Activated CD8-positive, alpha-beta memory T cell treated with anti-CD3 and anti-CD28 coated beads for 4 hours (primary cell): ENCODE results near the gene MED31.
"Not testable (repeated sequence)": the region's sequence is repeated elsewhere in the genome, so short reads cannot be mapped to it uniquely, and the experiment has no call there.

Experiments used
- DNase-seq, 2 donors: peaks; one replicate each; pipeline ENCODE4 v3.0.0-alpha.2; 2020; ENCODE audit warnings: low read depth in 2 of 2

MED31 gene

GRCh38 chr17:6677158-6677831 is 25.9 kb upstream of the MED31 start:
- no peak for DNase-seq

GRCh38 chr17:6676802-6677157 is 25.4 kb upstream of the MED31 start:
- no peak for DNase-seq

- DNase-seq, result no peak
Measured at GRCh38 chr17:6675201-6675825, 23.9 kb upstream of the MED31 start.

- DNase-seq, result no peak
Measured at GRCh38 chr17:6674586-6674985, 23.2 kb upstream of the MED31 start.

GRCh38 chr17:6671431-6671830 is 20.0 kb upstream of the MED31 start:
- no peak for DNase-seq

- no peak for DNase-seq
Measured at GRCh38 chr17:6670999-6671398, 19.6 kb upstream of the MED31 start.

GRCh38 chr17:6670571-6670970 is 19.2 kb upstream of the MED31 start:
- DNase-seq, result no peak

GRCh38 chr17:6669479-6670212 is 18.2 kb upstream of the MED31 start:
- DNase-seq, result no peak

GRCh38 chr17:6668727-6669425 is 17.5 kb upstream of the MED31 start:
- no peak for DNase-seq

- DNase-seq, result no peak
Measured at GRCh38 chr17:6668219-6668618, 16.8 kb upstream of the MED31 start.

GRCh38 chr17:6667516-6667915 is 16.1 kb upstream of the MED31 start:
- no peak for DNase-seq

- no peak for DNase-seq
Measured at GRCh38 chr17:6666557-6666956, 15.2 kb upstream of the MED31 start.

- no peak for DNase-seq
Measured at GRCh38 chr17:6666077-6666521, 14.7 kb upstream of the MED31 start.

GRCh38 chr17:6663200-6663599 is 11.8 kb upstream of the MED31 start:
- not testable (repeated sequence) for DNase-seq

GRCh38 chr17:6661464-6661848 is 10.1 kb upstream of the MED31 start:
- no peak for DNase-seq

- no peak for DNase-seq
Measured at GRCh38 chr17:6660805-6661463, 9.5 kb upstream of the MED31 start.

- no peak for DNase-seq
Measured at GRCh38 chr17:6660101-6660500, 8.7 kb upstream of the MED31 start.

GRCh38 chr17:6658411-6658810 is 7.0 kb upstream of the MED31 start:
- not testable (repeated sequence) for DNase-seq

- DNase-seq, result no peak
Measured at GRCh38 chr17:6657633-6658287, 6.4 kb upstream of the MED31 start.

GRCh38 chr17:6656797-6657632 is 5.6 kb upstream of the MED31 start:
- DNase-seq, result not testable (repeated sequence)
